Activated T-helper 1 cell treated with anti-CD3 and anti-CD28 coated beads, Interleukin-12 subunit alpha, Interleukin-12 subunit beta, Interleukin-2, Interleukin-4 antibody, amounts not matched to agents 30 ng/mL and 10 ng/mL and 1 ng/mL, durations not matched to agents 14 hours and 24 hours and 36 hours (primary cell): Measurements from ENCODE around the gene NBAS. TPM values are rescaled to one million over a fixed set of nuclear protein-coding genes. Genes with fewer than 3 reads are reported as not detected.

Source experiments
- DNase-seq: peaks from one replicate; pipeline ENCODE4 v3.0.0; 2021; ENCODE audit warnings: low spot score
- H3K27ac Mint-ChIP-seq: one replicate; pipeline ENCODE4 v1.8.0; 2021; ENCODE audit warnings: mild to moderate bottlenecking, mixed read lengths
- H3K27me3 Mint-ChIP-seq: one replicate; pipeline ENCODE4 v1.8.0; 2022; ENCODE audit warnings: mild to moderate bottlenecking, moderate library complexity, mixed read lengths; ENCODE audit not compliant: insufficient read depth
- H3K36me3 Mint-ChIP-seq: one replicate; pipeline ENCODE4 v1.8.0; 2021; ENCODE audit warnings: low read depth, mixed read lengths
- H3K4me1 Mint-ChIP-seq: one replicate; pipeline ENCODE4 v1.8.0; 2021; ENCODE audit warnings: low read depth, mixed read lengths
- H3K4me3 Mint-ChIP-seq: one replicate; pipeline ENCODE4 v1.8.0; 2021; ENCODE audit warnings: mild to moderate bottlenecking, moderate library complexity, mixed read lengths
- H3K9me3 Mint-ChIP-seq: one replicate; pipeline ENCODE4 v1.8.0; 2021; ENCODE audit warnings: mixed read lengths
- intact Hi-C: fragments of 100-400 bp; cut with micrococcal nuclease; formaldehyde crosslinking; loops from one replicate; pipeline ENCODE4 v1.15.1; 2024
- total RNA-seq: library from RNA; stranded (reverse); gene quantifications from 2 replicates; pipeline ENCODE4 v1.2.3, GENCODE V29; 2022

The NBAS gene
- total RNA-seq, 1 donor from 2014 or later: 33.6 TPM

- DNase-seq: no peak
- no peak overlapping the region for H3K4me3 Mint-ChIP-seq
- H3K4me1 Mint-ChIP-seq: peaks cover 13% of the 10 kb centered on the region
- no peaks in the 10 kb centered on the region for H3K27me3 Mint-ChIP-seq
- H3K9me3 Mint-ChIP-seq: no peaks in the 10 kb centered on the region
- H3K36me3 Mint-ChIP-seq: peaks cover 26% of the 10 kb centered on the region
- H3K27ac Mint-ChIP-seq: no peak overlapping the region
- intact Hi-C loops: no loop called here
Observed at GRCh38 chr2:15359716-15360531, 201.2 kb downstream of the NBAS start.

GRCh38 chr2:15357922-15358321 is 203.2 kb downstream of the NBAS start:
- no peak overlapping the region for H3K4me3 Mint-ChIP-seq
- H3K27ac Mint-ChIP-seq: no peak overlapping the region
- no peaks in the 10 kb centered on the region for H3K9me3 Mint-ChIP-seq
- intact Hi-C loops: no loop called here
- H3K36me3 Mint-ChIP-seq: peaks cover 24% of the 10 kb centered on the region
- DNase-seq: no peak
- peaks cover 13% of the 10 kb centered on the region for H3K4me1 Mint-ChIP-seq
- peaks cover 2% of the 10 kb centered on the region for H3K27me3 Mint-ChIP-seq

- H3K4me3 Mint-ChIP-seq: no peak overlapping the region
- H3K36me3 Mint-ChIP-seq: peaks cover 30% of the 10 kb centered on the region
- peak overlapping the region; percentile 7 for H3K27ac Mint-ChIP-seq
- H3K9me3 Mint-ChIP-seq: no peaks in the 10 kb centered on the region
- no peak for DNase-seq
- intact Hi-C loops: no loop called here
- H3K4me1 Mint-ChIP-seq: peaks cover 13% of the 10 kb centered on the region
- H3K27me3 Mint-ChIP-seq: peaks cover 2% of the 10 kb centered on the region
Observed at GRCh38 chr2:15357186-15357585, 203.9 kb downstream of the NBAS start.

GRCh38 chr2:15355386-15355785 is 205.7 kb downstream of the NBAS start:
- Mint-ChIP-seq H3K36me3 (peaks cover 32% of the 10 kb centered on the region), H3K9me3 (no peaks in the 10 kb centered on the region), H3K4me1 (peaks cover 13% of the 10 kb centered on the region), H3K27ac (no peak overlapping the region), H3K4me3 (no peak overlapping the region), H3K27me3 (peaks cover 2% of the 10 kb centered on the region)
- intact Hi-C loops: no loop called here
- DNase-seq: no peak

- peaks cover 2% of the 10 kb centered on the region for H3K27me3 Mint-ChIP-seq
- no peaks in the 10 kb centered on the region for H3K9me3 Mint-ChIP-seq
- no peak for DNase-seq
- peaks cover 13% of the 10 kb centered on the region for H3K4me1 Mint-ChIP-seq
- intact Hi-C loops: no loop called here
- H3K4me3 Mint-ChIP-seq: no peak overlapping the region
- no peak overlapping the region for H3K27ac Mint-ChIP-seq
- peaks cover 35% of the 10 kb centered on the region for H3K36me3 Mint-ChIP-seq
Observed at GRCh38 chr2:15354596-15355366, 206.4 kb downstream of the NBAS start.

GRCh38 chr2:15352363-15352762 is 208.8 kb downstream of the NBAS start:
- H3K36me3 Mint-ChIP-seq: peaks cover 39% of the 10 kb centered on the region
- H3K27ac Mint-ChIP-seq: no peak overlapping the region
- peaks cover 6% of the 10 kb centered on the region for H3K4me1 Mint-ChIP-seq
- no peak overlapping the region for H3K4me3 Mint-ChIP-seq
- H3K9me3 Mint-ChIP-seq: no peaks in the 10 kb centered on the region
- DNase-seq: no peak
- peaks cover 2% of the 10 kb centered on the region for H3K27me3 Mint-ChIP-seq
- intact Hi-C loops: no loop called here

DNA sequence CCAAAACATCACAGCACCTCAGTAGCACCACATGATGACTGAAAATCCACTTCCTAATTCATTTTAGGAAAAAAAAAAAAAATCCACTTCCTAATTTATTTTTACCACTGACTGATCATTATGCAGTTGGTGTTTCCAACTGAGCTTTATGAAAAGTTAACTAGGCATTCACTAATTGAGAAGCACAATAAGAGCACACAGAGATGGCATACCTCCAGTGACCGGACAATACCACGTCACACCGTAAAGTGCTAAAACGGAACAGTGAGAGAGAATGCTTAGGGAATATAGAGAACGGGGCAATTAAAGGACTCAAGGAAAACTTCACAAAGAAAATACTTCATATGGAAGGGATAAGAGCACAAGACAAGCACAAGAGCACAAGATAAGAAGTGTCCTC is 212.5 kb downstream of the NBAS start:
- Mint-ChIP-seq H3K4me3 (no peak overlapping the region), H3K36me3 (peaks cover 45% of the 10 kb centered on the region), H3K27ac (no peak overlapping the region), H3K9me3 (peaks cover 11% of the 10 kb centered on the region), H3K4me1 (no peaks in the 10 kb centered on the region), H3K27me3 (peaks cover 2% of the 10 kb centered on the region)
- intact Hi-C loops: no loop called here
- DNase-seq: no peak

GRCh38 chr2:15348045-15348444 is 213.1 kb downstream of the NBAS start:
- H3K9me3 Mint-ChIP-seq: peaks cover 11% of the 10 kb centered on the region
- no peaks in the 10 kb centered on the region for H3K27me3 Mint-ChIP-seq
- peaks cover 42% of the 10 kb centered on the region for H3K36me3 Mint-ChIP-seq
- no peaks in the 10 kb centered on the region for H3K4me1 Mint-ChIP-seq
- H3K4me3 Mint-ChIP-seq: no peak overlapping the region
- intact Hi-C loops: no loop called here
- H3K27ac Mint-ChIP-seq: no peak overlapping the region
- DNase-seq: no peak

DNA sequence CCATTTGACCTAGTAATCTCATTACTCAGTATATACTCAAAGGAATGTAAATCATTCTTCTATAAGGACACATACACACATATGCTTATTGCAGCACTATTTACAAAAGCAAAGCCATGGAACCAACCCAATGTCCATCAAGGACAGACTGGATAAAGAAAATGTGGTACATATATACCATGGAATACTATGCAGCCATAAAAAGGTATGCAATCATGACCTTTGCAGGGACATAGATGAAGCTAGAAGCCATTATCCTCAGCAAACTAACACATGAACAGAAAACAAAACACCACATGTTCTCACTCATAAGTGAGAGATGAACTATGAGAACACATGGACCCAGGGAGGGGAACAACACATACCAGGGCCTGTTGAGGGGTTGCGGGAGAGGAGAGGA is 214.5 kb downstream of the NBAS start:
- no peak overlapping the region for H3K4me3 Mint-ChIP-seq
- peaks cover 11% of the 10 kb centered on the region for H3K9me3 Mint-ChIP-seq
- DNase-seq: no peak
- no peaks in the 10 kb centered on the region for H3K27me3 Mint-ChIP-seq
- H3K27ac Mint-ChIP-seq: no peak overlapping the region
- intact Hi-C loops: no loop called here
- H3K36me3 Mint-ChIP-seq: peaks cover 36% of the 10 kb centered on the region
- no peaks in the 10 kb centered on the region for H3K4me1 Mint-ChIP-seq

DNA sequence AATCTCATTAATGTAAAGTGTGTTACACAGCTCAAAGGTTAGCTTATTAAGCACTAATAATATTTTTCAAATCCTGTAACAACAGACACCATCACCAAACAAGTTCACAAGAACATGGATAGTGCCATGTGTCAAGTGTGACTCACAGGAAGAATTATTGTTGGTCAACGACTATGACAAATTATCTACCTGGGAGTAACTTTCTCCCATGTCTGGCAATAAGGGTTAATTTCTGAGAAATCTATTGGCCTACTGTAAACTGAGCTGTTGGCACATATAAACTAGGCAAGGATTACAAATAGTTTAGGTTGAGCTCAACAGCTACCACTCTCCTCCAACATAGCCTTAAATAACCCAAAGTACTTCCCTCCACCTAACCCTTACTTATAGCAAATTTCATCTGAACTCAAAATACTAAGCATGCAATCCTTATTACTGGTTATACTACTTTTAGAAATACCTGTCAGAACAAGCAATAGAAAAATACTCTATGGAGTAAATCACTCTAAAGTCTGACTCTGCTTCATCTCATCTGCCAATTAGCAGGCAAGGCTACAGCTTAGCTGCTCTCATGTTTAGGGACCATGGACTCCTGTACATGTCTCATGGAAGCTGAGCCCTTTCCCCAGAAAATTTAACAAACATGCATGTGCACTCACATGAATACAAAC is 223.0 kb downstream of the NBAS start:
- Mint-ChIP-seq H3K27me3 (no peaks in the 10 kb centered on the region), H3K4me3 (no peak overlapping the region), H3K27ac (no peak overlapping the region), H3K36me3 (peaks cover 18% of the 10 kb centered on the region), H3K9me3 (no peaks in the 10 kb centered on the region), H3K4me1 (peaks cover 5% of the 10 kb centered on the region)
- DNase-seq: no peak
- intact Hi-C loops: no loop called here

DNA sequence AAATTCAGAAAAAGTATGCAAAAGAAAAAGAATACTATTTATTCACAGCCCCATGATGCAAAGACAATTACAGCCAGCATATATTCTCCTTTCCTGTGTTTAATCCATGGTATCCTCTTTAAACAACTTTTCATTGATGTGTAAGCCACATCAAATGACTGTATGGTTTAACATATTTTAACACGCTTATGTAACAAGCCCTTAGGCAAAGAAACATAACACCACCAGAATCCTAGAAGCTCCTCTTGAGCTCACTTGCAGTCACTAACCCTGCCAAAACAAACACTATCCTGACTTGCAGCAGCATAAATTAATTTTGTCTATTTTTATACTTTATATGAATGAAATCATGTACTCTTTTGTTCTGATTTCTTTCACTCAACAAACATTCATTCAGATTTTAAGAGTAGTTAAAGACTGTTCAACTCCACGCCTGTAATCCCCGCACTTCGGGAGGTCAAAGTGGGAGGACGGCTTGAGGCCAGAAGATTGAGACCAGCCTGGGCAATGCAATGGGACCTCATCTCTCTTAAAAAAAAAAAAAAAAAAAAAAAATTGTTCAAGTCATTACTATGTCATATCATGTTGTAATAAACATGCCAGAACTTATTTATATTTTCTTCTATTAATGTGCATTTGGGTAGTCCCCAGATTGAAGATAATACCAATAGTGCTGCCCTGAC is 226.3 kb downstream of the NBAS start:
- Mint-ChIP-seq H3K27ac (no peak overlapping the region), H3K36me3 (peaks cover 14% of the 10 kb centered on the region), H3K4me1 (peaks cover 5% of the 10 kb centered on the region), H3K4me3 (no peak overlapping the region), H3K27me3 (no peaks in the 10 kb centered on the region), H3K9me3 (no peaks in the 10 kb centered on the region)
- no peak for DNase-seq
- intact Hi-C loops: no loop called here

GRCh38 chr2:15331787-15332186 is 229.3 kb downstream of the NBAS start:
- H3K36me3 Mint-ChIP-seq: peaks cover 9% of the 10 kb centered on the region
- H3K27ac Mint-ChIP-seq: no peak overlapping the region

More at GRCh38 chr2:15331787-15332186, 229.3 kb downstream of the NBAS start:
- Mint-ChIP-seq H3K27me3 (no peaks in the 10 kb centered on the region), H3K4me3 (no peak overlapping the region), H3K4me1 (no peaks in the 10 kb centered on the region), H3K9me3 (no peaks in the 10 kb centered on the region)
- no peak for DNase-seq
- intact Hi-C loops: no loop called here
